H1 (cell line): Measurements from ENCODE around the gene TMEM89. TPM values are rescaled to one million over a fixed set of nuclear protein-coding genes. Genes with fewer than 3 reads are reported as not detected.

ENCODE experiments used
- CTCF ChIA-PET: fragments of 300-600 bp; sonication (Branson Sonifier 250); formaldehyde crosslinking; loops from one replicate; lab custom pipeline; 2021; ENCODE audit not compliant: partially characterized antibody; lab: Charles Lee
- POLR2A ChIA-PET: fragments of 300-600 bp; sonication (Branson Sonifier 250); formaldehyde crosslinking; loops from one replicate; lab custom pipeline; 2021; ENCODE audit warnings: inconsistent platforms; ENCODE audit not compliant: partially characterized antibody; lab: Charles Lee
- DNase-seq, 2 experiments: peaks; one replicate each; pipeline versions ENCODE4 v3.0.0 to v3.0.0-alpha.2; 2010 to 2022; ENCODE audit warnings: low spot score in 2 of 2, low read depth in 1 of 2, mixed read lengths in 1 of 2
- FAIRE-seq: peaks from 2 replicates; lab custom pipeline; 2011; peaks lifted over from hg19 to GRCh38; lab: Jason Lieb, UNC
- H2AFZ ChIP-seq: 2 replicates; pipeline ENCODE4 v1.8.1; 2012; ENCODE audit warnings: low read length, inconsistent platforms
- H2AK5ac ChIP-seq: 2 replicates; pipeline ENCODE4 v1.6.1; 2013; ENCODE audit warnings: low read depth, low read length
- H2BK120ac ChIP-seq: replicated peaks from 2 replicates; pipeline ENCODE3; 2013; ENCODE audit warnings: low read depth, low read length, inconsistent platforms
- H2BK12ac ChIP-seq: 2 replicates; pipeline ENCODE4 v1.6.1; 2013; ENCODE audit warnings: low read depth, low read length
- H2BK15ac ChIP-seq: 2 replicates; pipeline ENCODE4 v1.6.1; 2013; ENCODE audit warnings: low read length
- H2BK20ac ChIP-seq: 2 replicates; pipeline ENCODE4 v1.6.1; 2013; ENCODE audit warnings: low read length
- H2BK5ac ChIP-seq: 2 replicates; pipeline ENCODE4 v1.6.1; 2013; ENCODE audit warnings: low read depth, low read length
- H3K14ac ChIP-seq: 2 replicates; pipeline ENCODE4 v1.6.1; 2013; ENCODE audit warnings: inconsistent platforms; ENCODE audit not compliant: insufficient read length
- H3K18ac ChIP-seq: 2 replicates; pipeline ENCODE4 v1.6.1; 2013; ENCODE audit warnings: low read length; ENCODE audit errors: extremely low read depth
- H3K23ac ChIP-seq: 2 replicates; pipeline ENCODE4 v1.6.1; 2013; ENCODE audit warnings: inconsistent platforms; ENCODE audit not compliant: insufficient read length
- H3K23me2 ChIP-seq: 2 replicates; pipeline ENCODE4 v1.6.1; 2013; ENCODE audit warnings: low read depth, low read length
- H3K27ac ChIP-seq: 2 replicates; pipeline ENCODE4 v1.6.1; 2011; ENCODE audit warnings: low read depth, low read length, inconsistent platforms
- H3K27me3 ChIP-seq, 4 experiments: replicated peaks in 1 of 4; 1 replicate in 1 of 4; 2 replicates in 3 of 4; pipeline versions ENCODE4 v1.6.1 to v1.8.1; 2011 to 2013; ENCODE audit warnings: low read length in 3 of 4, mild to moderate bottlenecking in 3 of 4, inconsistent platforms in 2 of 4, mixed read lengths in 2 of 4, moderate library complexity in 1 of 4; ENCODE audit not compliant: control insufficient read depth in 3 of 4, insufficient read depth in 3 of 4; ENCODE audit errors: extremely low read depth in 1 of 4
- H3K36me3 ChIP-seq, 4 experiments: 2 replicates each; pipeline versions ENCODE4 v1.6.1 to v1.8.1; 2011 to 2013; ENCODE audit warnings: mild to moderate bottlenecking in 4 of 4, low read length in 3 of 4, moderate library complexity in 2 of 4, control low read depth in 1 of 4, inconsistent platforms in 1 of 4; ENCODE audit not compliant: insufficient read depth in 4 of 4, control insufficient read depth in 2 of 4
- H3K4ac ChIP-seq: replicated peaks from 2 replicates; pipeline ENCODE3; 2013; ENCODE audit warnings: low read length, low read depth, mixed read lengths, inconsistent platforms; ENCODE audit not compliant: insufficient read length
- H3K4me1 ChIP-seq, 4 experiments: replicated peaks in 1 of 4; 1 replicate in 1 of 4; 2 replicates in 3 of 4; pipeline versions ENCODE4 v1.6.1 to v1.8.1; 2011 to 2013; ENCODE audit warnings: low read length in 3 of 4, inconsistent platforms in 2 of 4, mixed read lengths in 1 of 4; ENCODE audit not compliant: insufficient read depth in 4 of 4, control insufficient read depth in 3 of 4
- H3K4me2 ChIP-seq, 2 experiments: 2 replicates each; pipeline versions ENCODE4 v1.6.1 to v1.8.1; 2011 to 2013; ENCODE audit warnings: low read depth in 2 of 2, low read length in 2 of 2, control low read depth in 1 of 2, inconsistent platforms in 1 of 2, mild to moderate bottlenecking in 1 of 2; ENCODE audit not compliant: insufficient read depth in 1 of 2
- H3K4me3 ChIP-seq, 4 experiments: fragments of 200-600, 300-600 bp in 1 of 4; sonication (generic), shearing (Covaris generic), sonication (Bioruptor Twin) in 1 of 4; 2 replicates each; pipeline versions ENCODE4 v1.5.1 to v1.8.1; 2011 to 2016; ENCODE audit warnings: low read length in 4 of 4, low read depth in 3 of 4, control low read depth in 2 of 4, inconsistent platforms in 2 of 4, mild to moderate bottlenecking in 2 of 4, mixed read lengths in 1 of 4, moderate library complexity in 1 of 4; ENCODE audit not compliant: insufficient read depth in 2 of 4; ENCODE audit errors: extremely low read depth in 1 of 4
- H3K56ac ChIP-seq: replicated peaks from 2 replicates; pipeline ENCODE3; 2013; ENCODE audit warnings: low read depth, mild to moderate bottlenecking, mixed read lengths, low read length, inconsistent platforms; ENCODE audit not compliant: insufficient read length
- H3K79me1 ChIP-seq: 2 replicates; pipeline ENCODE4 v1.6.1; 2013; ENCODE audit warnings: low read depth, low read length, control low read depth
- H3K79me2 ChIP-seq, 2 experiments: 2 replicates each; pipeline versions ENCODE4 v1.6.1 to v1.8.1; 2012 to 2013; ENCODE audit warnings: low read length in 2 of 2, mild to moderate bottlenecking in 2 of 2, inconsistent platforms in 1 of 2; ENCODE audit not compliant: insufficient read depth in 2 of 2, control insufficient read depth in 1 of 2
- H3K9ac ChIP-seq, 4 experiments: replicated peaks in 1 of 4; 1 replicate in 1 of 4; 2 replicates in 3 of 4; pipeline versions ENCODE4 v1.6.1 to v1.8.1; 2011 to 2013; ENCODE audit warnings: low read depth in 3 of 4, low read length in 3 of 4, control low read depth in 2 of 4, mild to moderate bottlenecking in 2 of 4, moderate library complexity in 2 of 4, inconsistent platforms in 1 of 4; ENCODE audit errors: extremely low read depth in 1 of 4
- H3K9me3 ChIP-seq, 2 experiments: 2 replicates each; pipeline versions ENCODE4 v1.6.1 to v1.8.1; 2012 to 2013; ENCODE audit warnings: mild to moderate bottlenecking in 2 of 2, moderate library complexity in 2 of 2, control low read depth in 1 of 2, inconsistent platforms in 1 of 2, low read depth in 1 of 2, low read length in 1 of 2, mixed read lengths in 1 of 2; ENCODE audit not compliant: insufficient read depth in 2 of 2
- H4K20me1 ChIP-seq, 2 experiments: replicated peaks in 1 of 2; 2 replicates each; pipeline versions ENCODE3 to v1.8.1; 2011 to 2013; ENCODE audit warnings: inconsistent platforms in 2 of 2, low read length in 2 of 2, mild to moderate bottlenecking in 1 of 2; ENCODE audit not compliant: insufficient read depth in 2 of 2, control insufficient read depth in 1 of 2
- H4K5ac ChIP-seq: 2 replicates; pipeline ENCODE4 v1.6.1; 2013; ENCODE audit warnings: low read length, low read depth, mixed read lengths, inconsistent platforms; ENCODE audit not compliant: insufficient read length
- H4K8ac ChIP-seq: 2 replicates; pipeline ENCODE4 v1.8.0; 2013; ENCODE audit warnings: mild to moderate bottlenecking, moderate library complexity, low read length, inconsistent platforms; ENCODE audit not compliant: insufficient read depth; ENCODE audit errors: extremely low read depth
- H4K91ac ChIP-seq: replicated peaks from 2 replicates; pipeline ENCODE3; 2013; ENCODE audit warnings: low read length, mixed read lengths, inconsistent platforms; ENCODE audit not compliant: insufficient read length
- ASH2L ChIP-seq: fragments of 200-600, 300-600 bp; sonication (generic); IDR thresholded peaks from one replicate; pipeline ENCODE4 v1.7.1; 2017; ENCODE audit warnings: low read length
- GABPA ChIP-seq: IDR thresholded peaks from 2 replicates; pipeline ENCODE4 v1.6.1; 2011; ENCODE audit warnings: mild to moderate bottlenecking, low read length, moderate library complexity, borderline replicate concordance; ENCODE audit not compliant: insufficient read depth
- NANOG ChIP-seq: IDR thresholded peaks from 2 replicates; pipeline ENCODE4 v1.6.1; 2011; ENCODE audit warnings: low read length, low read depth, mild to moderate bottlenecking, inconsistent platforms; ENCODE audit not compliant: insufficient read depth, poor library complexity, severe bottlenecking
- PHF8 ChIP-seq: fragments of 200-600 bp; sonication (generic); conservative IDR thresholded peaks from 2 replicates; pipeline ENCODE4 v1.7.1; 2012; ENCODE audit warnings: low read depth, mild to moderate bottlenecking, inconsistent platforms, low read length, moderate library complexity
- RBBP5 ChIP-seq: IDR thresholded peaks from 2 replicates; pipeline ENCODE4 v1.7.1; 2012; ENCODE audit warnings: low read depth, mild to moderate bottlenecking, inconsistent platforms, low read length, moderate library complexity, borderline replicate concordance
- RNF2 ChIP-seq: fragments of 200-900, 300-1000 bp; sonication (generic); IDR thresholded peaks from 2 replicates; pipeline ENCODE4 v1.7.1; 2016; ENCODE audit warnings: borderline replicate concordance, low read depth, mild to moderate bottlenecking, antibody characterized with exemption, low read length; ENCODE audit not compliant: poor library complexity, severe bottlenecking; ENCODE audit errors: missing control alignments
- SP4 ChIP-seq: IDR thresholded peaks from 2 replicates; pipeline ENCODE4 v1.6.1; 2012; ENCODE audit warnings: low read length, inconsistent platforms
- TBP ChIP-seq: IDR thresholded peaks from 2 replicates; pipeline ENCODE4 v1.6.1; 2011; ENCODE audit warnings: low read depth, low read length, improper control_type of control experiment
- YY1 ChIP-seq: IDR thresholded peaks from 2 replicates; pipeline ENCODE4 v1.6.1; 2011; ENCODE audit warnings: low read depth, mild to moderate bottlenecking, low read length
- WGBS, 2 experiments: shearing (Covaris generic) in 1 of 2; methylation state at CpG; one replicate each; pipeline versions ENCODE4 v1.1.6 to v1.1.7; 2013 to 2015; ENCODE audit warnings: low lambda C conversion rate in 2 of 2, mixed read lengths in 2 of 2, inconsistent platforms in 1 of 2, low coverage in 1 of 2, missing lambda C conversion rate in 1 of 2; ENCODE audit not compliant: insufficient replicate concordance in 2 of 2, insufficient coverage in 1 of 2, insufficient read length in 1 of 2; ENCODE audit errors: extremely low coverage in 1 of 2, missing lambda C conversion rate in 1 of 2; 5-methylcytosine and 5-hydroxymethylcytosine counted together
- polyA plus RNA-seq, 7 experiments: library from polyadenylated mRNA; depleted of rRNA in 3 of 7; stranded (reverse) in 5 of 7; unstranded in 2 of 7; fragments of >200 nt in 5 of 7; fragments of 200-250 nt in 2 of 7; gene quantifications; 1 replicate in 5 of 7; 2 replicates in 1 of 7; 4 replicates in 1 of 7; pipeline versions ENCODE4 v1.2.1 to v1.2.3, GENCODE V29; 2011 to 2013; ENCODE audit warnings: missing spikeins in 2 of 7, mixed read lengths in 2 of 7
- total RNA-seq: library from RNA; stranded (reverse); fragmentation: NEBNext Ultra II Directional; extraction: Animal tissue kit (Norgen Biotek cat#: 25700); gene quantifications from 2 replicates; pipeline ENCODE4 v1.2.1, GENCODE V29; 2021

TMEM89 gene
- total and polyA plus RNA-seq, 2 of the 8 experiments (the other 6 are each of a cell fraction or from before 2014, with no cell fraction given): not detected

DNA sequence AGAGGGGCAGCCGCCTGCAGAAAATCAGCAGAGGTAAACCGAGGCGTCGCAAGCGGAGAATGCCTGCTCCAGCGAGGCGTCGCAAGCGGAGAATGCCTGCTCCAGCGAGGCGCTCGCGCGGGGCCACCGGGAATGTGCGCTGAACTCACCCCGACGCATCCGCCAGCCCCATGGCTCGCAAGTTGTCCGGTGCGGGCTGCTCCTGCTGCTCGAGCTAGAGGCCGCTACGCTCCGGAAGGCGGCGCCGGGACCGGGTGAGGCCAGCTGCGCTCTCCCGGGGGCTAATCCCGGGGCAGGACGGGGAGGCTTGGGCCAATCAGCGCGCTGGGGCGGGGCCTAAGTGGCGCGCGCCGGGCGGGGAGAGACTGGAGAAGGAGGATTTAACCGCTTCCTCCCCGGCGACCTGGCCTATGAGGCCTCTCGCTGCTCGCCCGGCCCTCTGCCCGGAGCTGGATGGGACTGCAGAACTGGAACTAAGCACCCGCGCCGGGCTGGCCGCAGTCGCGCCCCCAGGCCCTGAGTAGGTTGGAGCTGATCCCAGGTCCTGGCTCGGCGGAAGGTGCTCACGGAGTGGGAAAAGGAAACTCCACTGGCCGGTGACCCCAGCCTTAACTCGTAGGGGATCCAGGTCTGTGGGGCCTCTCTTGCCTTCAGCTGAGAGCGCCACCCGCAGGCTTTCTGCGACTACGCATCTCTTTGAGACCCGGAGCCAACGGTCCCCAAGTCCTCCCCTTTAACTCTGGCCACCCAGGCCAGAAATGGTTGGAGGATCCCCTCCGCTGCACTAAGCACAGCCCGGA, 13.9 kb upstream of the TMEM89 start, which contains the start of gene SLC26A6:
Gene SLC26A6 (minus strand): TSS at position 240 of the 800 bp plus-strand sequence. CDS start 68 bp downstream, at position 172.
- Histone ChIP-seq H2AK5ac (no peak within 1 kb of the TSS), H2BK120ac (no peak within 1 kb of the TSS), H3K9ac (peak within 1 kb of the TSS; percentile 53 to 78 (median 72); a peak in 6 of 7 replicates), H4K91ac (peak within 1 kb of the TSS; percentile 83), H3K4me3 (peak within 1 kb of the TSS; percentile 75 to 84 (median 84)), H3K4ac (peak within 1 kb of the TSS; percentile 27), H2AFZ (0 out of 2 replicates have a peak within 1 kb of the TSS, but pooled peaks have one; percentile 10), H3K18ac (peak within 1 kb of the TSS; percentile 95), H2BK12ac (no peak within 1 kb of the TSS; the same call in 1 of the 2 replicates), H3K56ac (peak within 1 kb of the TSS; percentile 87), H2BK15ac (no peak within 1 kb of the TSS), H3K27me3 (no peaks in the 10 kb centered on the region; a peak in 1 of 7 replicates), H3K14ac (no peak within 1 kb of the TSS), H3K4me1 (peaks cover 3 to 6% (median 5%) of the 10 kb centered on the region in 4 experiments), H2BK5ac (peak within 1 kb of the TSS; percentile 90), H3K9me3 (no peaks in the 10 kb centered on the region), H3K79me2 (peaks cover 0 to 9% of the 10 kb centered on the region in 2 experiments; a peak in 1 of 4 replicates), H4K8ac (peak within 1 kb of the TSS; percentile 87; the same call in 1 of the 2 replicates), H2BK20ac (no peak within 1 kb of the TSS), H3K23me2 (peaks cover 2% of the 10 kb centered on the region; the same call in 1 of the 2 replicates), H4K20me1 (peaks cover 3 to 27% of the 10 kb centered on the region in 2 experiments), H3K23ac (no peak within 1 kb of the TSS), H3K27ac (peak within 1 kb of the TSS; percentile 58; the same call in 1 of the 2 replicates), H3K36me3 (peaks cover 9 to 32% (median 21%) of the 10 kb centered on the region in 4 experiments), H4K5ac (peak within 1 kb of the TSS; percentile 84), H3K79me1 (peaks cover 7% of the 10 kb centered on the region), H3K4me2 (peak within 1 kb of the TSS; percentile 38 to 84)
- ChIA-PET CTCF (interaction anchor here (0.6 to 5.8 kb wide), 35 partner anchors 10 to 447 kb away, joined by 3 to 49 read pairs (median 4); partner anchors contain the start of genes CDC25A, CELSR3, PFKFB4 and TMEM89), POLR2A (interaction anchor here (0.5 to 9.8 kb wide), 30 partner anchors 10 to 385 kb away, joined by 3 to 111 read pairs (median 4); partner anchors contain the start of genes CELSR3, IP6K2, PFKFB4 and PRKAR2A)
- FAIRE-seq (no peak), DNase-seq (peak; percentile 90 to 98)
- WGBS, 2 experiments: 1% methylated on average over 53 of the region's 68 CpGs; no CpG with 5 or more reads in 1 of the 2 experiments
- 0 out of 2 replicates have a peak, but pooled peaks have one; percentile 34 for TF ChIP-seq RBBP5
- peak; percentile 41; the same call in 1 of the 2 replicates for TF ChIP-seq PHF8
- no peak for TF ChIP-seq NANOG
- TF ChIP-seq RNF2: no peak
- TF ChIP-seq SP4: no peak
- peak; percentile 59; the same call in 1 of the 2 replicates for TF ChIP-seq TBP
- TF ChIP-seq ASH2L: peak; percentile 27
- peak; percentile 21; the same call in 1 of the 2 replicates for TF ChIP-seq YY1
- TF ChIP-seq GABPA: peak; percentile 29; the same call in 1 of the 2 replicates
